GM19372 (cell line): ENCODE data around the gene TEX52.
A peak's percentile ranks its signal among the peaks of the same experiment; 100 is the strongest.

ENCODE experiments used
- ATAC-seq: cut with Tn5 transposase; IDR thresholded peaks from one replicate; pipeline ENCODE4 v1.9.1; 2021; ENCODE audit warnings: mild to moderate bottlenecking, low read depth, moderate library complexity; ENCODE audit not compliant: unreplicated experiment

The TEX52 gene

DNA sequence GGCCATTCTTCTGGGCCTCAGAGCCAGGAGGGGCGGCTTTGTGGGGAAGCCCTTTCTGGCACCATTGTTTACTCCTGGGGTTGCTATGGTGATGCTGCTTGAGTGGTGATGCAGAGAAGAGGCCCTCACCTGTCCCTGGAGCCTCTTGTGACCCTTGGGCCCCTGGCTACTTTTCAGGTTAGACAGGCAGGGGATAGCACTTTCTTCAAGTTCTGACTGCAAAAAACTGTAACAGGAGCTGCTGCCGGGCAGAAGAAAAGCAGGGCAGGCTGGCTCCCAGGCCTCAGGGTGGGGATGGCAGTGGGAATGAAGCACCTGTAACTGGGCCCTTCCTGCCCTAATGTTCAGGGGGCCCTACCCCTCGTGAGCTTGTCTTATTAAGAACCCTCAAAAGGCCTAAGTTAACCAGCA is at the start of gene TEX52:
Gene TEX52, minus strand, starts transcription at position 19 of the 411 bp plus-strand sequence. Its CDS starts 13 bp downstream, at position 6.
- no peak for ATAC-seq

DNA sequence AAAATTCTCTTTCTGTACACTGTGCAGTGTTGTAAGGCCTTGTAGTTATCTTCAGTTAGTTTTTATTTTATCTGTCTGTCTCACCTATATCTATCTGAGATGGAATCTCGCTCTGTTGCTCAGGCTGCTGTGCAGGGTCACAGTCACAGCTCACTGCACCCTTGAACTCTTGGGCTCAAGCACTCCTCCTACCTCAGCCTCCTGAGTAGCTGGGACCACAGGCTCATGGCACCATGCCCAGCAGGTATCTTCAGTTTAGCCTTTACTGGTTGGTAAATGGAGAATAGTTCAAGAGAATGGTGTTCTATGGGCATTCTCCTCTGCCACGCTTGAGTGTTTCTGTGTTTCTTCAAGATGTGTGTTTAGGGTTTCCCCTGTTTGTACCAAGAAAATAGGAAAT is 47.4 kb upstream of the TEX52 start:
- ATAC-seq, result no peak

DNA sequence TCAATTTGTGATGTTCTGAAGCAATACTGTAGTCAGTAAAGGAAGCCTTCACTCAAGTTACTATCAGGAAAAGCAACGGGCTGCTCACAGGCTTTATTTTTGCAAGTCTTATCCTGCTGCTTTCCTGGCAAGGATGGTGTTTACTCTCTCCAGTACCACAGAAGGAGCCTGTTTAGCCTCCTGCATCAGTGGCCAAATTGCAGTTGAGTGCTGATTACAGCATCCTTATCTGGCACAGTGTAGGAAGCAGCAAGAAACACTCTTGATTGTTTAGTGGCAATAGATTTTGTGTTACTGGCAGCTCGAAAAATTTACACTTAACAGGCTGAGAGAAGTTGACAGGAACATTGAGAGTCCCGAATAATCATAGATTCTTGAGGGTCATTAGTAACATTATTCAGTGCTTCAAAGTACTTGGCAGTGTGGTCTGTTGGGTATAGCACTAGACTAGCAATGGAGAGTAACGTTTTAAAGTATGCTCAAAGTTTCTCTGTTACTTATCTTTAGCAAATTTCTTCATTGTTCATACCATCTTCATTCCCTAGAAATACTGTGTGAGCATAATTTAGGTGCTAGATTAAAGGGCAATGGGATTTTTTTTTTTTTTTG is 45.5 kb upstream of the TEX52 start:
- ATAC-seq, result no peak

DNA sequence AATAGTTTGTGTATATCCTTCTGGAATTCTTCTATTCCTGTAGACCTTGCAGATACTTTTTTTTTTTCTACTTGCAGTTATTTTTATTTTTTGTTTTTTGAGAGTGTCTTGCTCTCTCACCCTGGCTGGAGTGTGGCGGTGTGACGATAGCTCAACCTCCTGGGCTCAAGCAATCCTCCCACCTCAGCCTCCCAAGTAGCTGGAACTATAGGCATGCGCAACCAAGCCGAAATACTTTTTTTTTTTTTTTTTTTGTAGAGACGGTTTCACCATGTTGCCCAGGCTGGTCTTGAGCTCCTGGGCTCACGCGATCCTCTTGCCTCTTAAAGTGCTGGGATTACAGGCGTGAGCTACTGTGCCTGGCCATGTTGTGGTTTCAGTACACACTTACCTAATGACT is 43.8 kb upstream of the TEX52 start:
- no peak for ATAC-seq

DNA sequence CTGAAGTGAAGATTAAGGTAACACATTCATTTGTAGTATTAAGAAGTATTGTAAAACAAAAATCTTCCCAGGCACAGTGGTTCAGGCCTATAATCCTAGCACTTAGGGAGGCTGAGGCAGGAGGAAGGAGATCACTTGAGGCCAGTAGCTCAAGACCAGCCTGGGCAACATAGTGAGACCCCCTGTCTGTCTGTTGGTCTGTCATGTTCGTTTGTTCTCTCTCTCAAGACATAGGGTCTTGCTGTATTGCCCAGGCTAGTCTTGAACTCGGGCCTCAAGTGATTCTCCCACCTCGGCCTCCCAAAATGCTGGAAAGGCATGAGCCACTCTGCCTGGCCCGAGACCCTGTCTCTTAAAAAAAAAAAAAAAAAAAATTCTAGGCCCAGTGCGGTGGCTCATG is 40.6 kb upstream of the TEX52 start:
- ATAC-seq, result no peak

DNA sequence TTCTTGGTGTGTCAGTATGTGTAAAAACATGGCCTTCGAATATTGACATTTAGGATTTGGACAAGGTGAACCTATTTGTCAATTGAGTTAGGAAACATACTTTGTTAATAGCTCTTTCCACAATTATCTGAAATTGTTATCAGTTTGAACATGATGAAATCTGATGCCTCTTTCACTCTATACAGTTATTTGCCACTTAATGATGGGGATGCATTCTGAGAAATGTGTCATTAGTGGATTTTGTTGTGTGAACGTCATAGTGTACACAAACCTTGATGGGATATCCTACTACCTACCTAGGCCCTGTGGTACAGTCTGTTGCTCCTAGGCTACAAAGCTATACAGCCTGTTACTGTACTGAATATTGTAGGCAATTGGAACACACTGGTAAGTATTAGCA is 38.7 kb upstream of the TEX52 start:
- ATAC-seq, result no peak

DNA sequence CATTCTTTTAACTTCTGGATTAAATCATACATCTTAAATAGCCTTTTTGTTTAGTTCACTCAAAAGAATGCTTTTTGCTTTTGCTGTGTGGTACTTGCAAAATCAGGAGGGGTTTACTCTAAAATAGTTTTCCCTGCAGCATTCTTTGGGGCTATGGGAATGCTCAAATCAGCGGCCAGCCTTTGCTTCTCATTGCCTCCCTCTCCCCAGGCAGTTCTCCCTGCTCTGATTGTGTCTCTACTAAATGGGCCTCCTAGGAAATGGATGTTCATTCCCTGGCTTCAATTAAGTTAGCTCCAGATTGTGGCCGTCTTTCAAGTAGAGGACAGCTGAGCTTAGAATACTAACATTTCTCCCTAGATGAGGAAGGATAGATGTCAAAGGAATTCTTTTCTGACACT is 38.2 kb upstream of the TEX52 start:
- no peak for ATAC-seq

- no peak for ATAC-seq
Observed at GRCh38 chr12:2893007-2893406, 36.2 kb upstream of the TEX52 start.

DNA sequence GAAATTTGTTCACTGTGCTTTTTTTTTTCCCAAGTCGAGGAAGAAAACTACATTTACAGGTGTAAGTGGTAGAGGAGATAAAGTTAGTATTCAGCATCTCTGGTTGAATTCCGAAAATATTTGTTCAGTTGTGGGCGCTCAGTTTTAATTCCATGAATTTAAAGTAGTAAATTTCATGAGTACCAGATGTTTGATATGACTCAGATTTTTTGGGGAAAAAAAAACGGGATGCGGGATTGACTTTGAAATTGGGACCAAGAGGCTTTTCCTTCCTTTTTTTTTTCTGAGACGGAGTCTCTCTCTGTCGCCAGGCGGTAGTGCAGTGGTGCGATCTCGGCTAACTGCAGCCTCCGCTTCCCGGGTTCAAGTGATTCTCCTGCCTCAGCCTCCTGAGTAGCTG is 35.4 kb upstream of the TEX52 start:
- no peak for ATAC-seq

- ATAC-seq, result peak; percentile 9
Observed at GRCh38 chr12:2891240-2892053, 34.6 kb upstream of the TEX52 start.

DNA sequence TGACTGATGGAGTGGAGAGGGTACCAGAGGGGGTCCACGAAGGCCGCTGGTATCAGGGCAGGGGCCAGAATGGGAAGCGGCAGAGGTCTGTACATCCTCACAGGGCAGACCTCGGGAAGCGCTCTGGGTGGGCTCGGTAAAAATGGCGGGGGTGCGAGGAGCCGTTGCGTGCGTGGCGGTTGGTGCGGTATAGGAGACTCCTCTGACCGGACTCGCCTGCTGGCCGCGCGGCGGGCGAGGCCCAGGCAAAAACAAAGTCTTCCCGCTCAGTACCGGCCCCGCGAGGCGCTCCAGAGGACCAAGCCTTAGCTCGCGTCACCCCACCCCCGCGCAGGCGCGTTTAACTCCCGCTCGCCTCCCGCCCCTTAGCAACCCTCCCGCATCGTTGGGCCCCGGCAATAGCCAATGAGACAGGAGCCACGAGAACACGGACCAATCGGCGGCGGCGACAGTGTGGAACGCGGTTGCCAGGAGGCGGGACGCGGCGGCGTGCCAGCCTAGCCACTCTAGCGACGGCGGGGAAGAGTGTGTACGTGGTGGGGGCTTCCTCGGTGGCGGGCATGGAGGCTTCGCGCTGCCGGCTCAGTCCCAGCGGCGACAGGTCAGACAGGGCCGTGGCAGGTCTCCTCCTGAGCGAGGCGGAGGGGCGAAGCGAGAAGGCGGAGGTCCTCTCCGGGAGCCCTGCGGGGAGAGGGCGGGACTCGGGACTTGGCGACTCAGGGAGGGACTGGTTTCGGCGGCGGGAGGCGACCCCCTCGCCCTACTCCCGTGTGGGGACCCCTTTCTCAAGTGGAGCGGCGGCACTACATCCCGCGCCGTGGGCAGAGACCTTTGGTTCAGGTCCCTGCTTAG is 33.8 kb upstream of the TEX52 start, which contains the start of gene TULP3:
Gene TULP3, plus strand, starts transcription at position 504 of the 852 bp plus-strand sequence. Its CDS starts 57 bp downstream, at position 561.
- peak; percentile 97 for ATAC-seq

DNA sequence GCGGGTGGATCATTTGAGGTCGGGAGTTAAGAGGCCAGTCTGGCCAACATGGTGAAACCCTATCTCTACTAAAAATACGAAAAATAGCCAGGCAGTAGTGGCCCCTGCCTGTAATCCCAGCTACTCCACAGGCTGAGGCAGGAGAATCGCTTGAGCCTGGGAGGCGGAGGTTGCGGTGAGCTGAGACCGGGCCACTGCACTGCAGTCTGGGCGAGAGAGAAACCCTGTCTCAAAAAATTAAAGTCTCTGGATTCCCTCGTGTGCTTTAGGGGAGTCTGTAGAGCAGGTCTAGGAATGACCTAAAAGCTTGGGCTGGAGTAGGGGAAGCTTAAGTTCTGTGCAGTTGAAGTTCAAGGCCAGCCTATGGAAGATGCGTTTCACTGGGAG is 33.2 kb upstream of the TEX52 start:
- no peak for ATAC-seq

DNA sequence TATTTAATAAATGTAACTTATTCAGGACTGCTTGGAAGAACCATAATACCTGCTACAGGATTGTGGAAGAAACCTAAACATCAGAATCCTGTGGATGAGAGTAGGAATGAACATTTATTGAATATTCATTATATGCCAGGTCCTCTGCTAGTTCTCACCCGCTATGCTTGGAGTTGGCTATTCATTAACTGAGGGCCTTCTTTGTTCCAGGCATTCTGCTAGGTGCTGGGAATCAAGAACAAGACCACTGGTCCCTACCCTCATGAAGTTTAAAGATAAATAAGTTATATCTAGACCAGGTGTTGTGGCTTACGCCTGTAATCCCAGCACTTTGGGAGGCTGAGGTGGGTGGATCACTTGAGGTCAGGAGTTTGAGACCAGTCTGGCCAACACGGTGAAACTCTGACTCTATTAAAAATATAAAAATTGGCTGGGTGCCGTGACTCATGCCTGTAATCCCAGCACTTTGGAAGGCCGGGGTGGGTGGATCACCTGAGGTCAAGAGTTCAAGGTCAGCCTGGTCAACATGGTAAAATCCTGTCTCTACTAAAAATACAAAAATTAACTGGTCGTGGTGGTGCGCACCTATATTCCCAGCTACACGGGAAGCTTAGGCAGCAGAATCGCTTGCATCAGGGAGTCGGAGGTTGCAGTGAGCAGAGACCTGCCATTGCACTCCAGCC is 30.1 kb upstream of the TEX52 start:
- ATAC-seq, result no peak

DNA sequence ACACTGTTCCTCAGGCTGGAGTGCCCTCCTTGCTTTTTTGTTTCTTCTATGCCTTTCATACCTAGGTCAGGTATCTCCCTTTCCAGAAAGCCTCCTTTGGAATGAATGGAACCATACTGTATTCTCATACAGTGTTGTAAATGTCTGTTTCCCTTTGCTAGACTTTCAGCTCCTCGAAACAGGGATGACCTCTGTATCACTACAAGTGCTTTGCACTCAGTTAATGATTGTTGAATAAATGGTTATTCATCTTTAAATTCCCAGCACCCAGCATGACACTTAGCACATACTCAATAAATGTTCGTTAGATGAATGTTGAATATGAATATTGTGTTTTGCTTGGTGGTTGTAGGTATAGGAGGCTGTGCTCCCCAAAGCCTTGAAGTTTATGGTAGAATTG is 28.0 kb upstream of the TEX52 start:
- ATAC-seq, result no peak

DNA sequence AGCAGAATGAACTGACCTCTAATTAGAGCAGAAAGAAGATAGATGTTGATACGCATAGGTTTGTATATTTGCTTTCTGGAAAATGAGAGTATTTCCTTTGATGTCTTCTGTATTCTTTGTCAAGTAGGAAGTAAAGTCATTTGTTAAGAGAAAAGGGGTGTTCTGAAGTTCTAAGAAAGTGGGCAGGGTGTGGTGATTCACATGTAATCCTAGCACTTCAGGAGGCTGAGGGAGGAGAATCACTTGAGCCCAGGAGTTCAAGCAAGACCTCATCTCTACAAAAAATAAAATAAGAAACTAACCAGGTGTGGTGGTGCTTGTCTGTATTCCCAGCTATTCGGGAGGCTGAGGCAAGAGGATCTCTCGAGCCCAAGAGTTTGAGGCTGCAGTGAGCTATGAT is 23.0 kb upstream of the TEX52 start:
- ATAC-seq, result no peak

DNA sequence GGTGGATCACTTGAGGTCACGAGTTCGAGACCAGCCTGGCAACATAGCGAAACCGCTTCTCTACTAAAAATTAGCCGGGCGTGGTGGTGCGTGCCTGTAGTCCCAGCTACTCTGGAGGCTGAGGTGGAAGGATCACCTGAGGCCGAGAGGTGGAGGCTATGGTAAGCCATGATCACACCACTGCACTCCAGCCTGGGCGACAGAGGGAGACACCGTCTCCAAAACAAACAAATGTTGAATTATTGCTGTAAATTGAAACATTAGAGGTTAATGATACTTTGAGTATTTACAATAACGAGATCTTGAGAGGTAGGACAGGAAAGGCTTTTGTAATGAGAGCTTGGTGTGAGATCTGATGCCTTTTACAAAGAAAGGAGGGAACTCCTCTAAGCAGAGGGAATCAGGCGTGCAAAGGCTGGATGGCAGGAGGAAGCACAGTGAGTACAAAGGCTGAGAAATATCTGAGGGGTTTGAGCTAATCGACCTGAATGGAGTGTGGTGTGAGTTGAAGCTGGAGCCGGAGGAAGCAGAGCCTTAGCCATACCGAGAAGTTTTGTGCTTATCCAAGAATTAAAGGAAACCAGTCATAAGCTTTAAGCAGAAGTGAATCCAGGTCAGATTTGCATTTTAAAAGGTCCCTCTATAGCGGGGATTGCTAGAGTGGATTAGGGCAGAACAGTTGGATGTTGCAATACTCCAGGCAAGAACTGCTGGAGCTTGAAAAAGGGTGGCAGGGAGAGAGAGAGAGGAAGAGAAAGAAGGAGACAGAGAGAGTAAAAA is 21.3 kb upstream of the TEX52 start:
- no peak for ATAC-seq

GRCh38 chr12:2877047-2877952 is 20.5 kb upstream of the TEX52 start, which contains the start of the genes FOXM1 and RHNO1:
FOXM1 (minus strand) TSS chr12:2877174; CDS start chr12:2874478, 2,696 bp downstream.
RHNO1 (plus strand) TSS chr12:2877223; CDS start chr12:2885367, 8,144 bp downstream.
- ATAC-seq, result peak; percentile 75

- ATAC-seq, result peak; percentile 5
Observed at GRCh38 chr12:2876431-2877046, 19.7 kb upstream of the TEX52 start.
